Measurements from ENCODE around the gene PTP4A1. TPM values are rescaled to one million over a fixed set of nuclear protein-coding genes. Genes with fewer than 3 reads are reported as not detected.
A peak's percentile ranks its signal among the peaks of the same experiment; 100 is the strongest.

Gene PTP4A1
- total RNA-seq, 1 experiment from 2014 or later: 123 TPM

DNA sequence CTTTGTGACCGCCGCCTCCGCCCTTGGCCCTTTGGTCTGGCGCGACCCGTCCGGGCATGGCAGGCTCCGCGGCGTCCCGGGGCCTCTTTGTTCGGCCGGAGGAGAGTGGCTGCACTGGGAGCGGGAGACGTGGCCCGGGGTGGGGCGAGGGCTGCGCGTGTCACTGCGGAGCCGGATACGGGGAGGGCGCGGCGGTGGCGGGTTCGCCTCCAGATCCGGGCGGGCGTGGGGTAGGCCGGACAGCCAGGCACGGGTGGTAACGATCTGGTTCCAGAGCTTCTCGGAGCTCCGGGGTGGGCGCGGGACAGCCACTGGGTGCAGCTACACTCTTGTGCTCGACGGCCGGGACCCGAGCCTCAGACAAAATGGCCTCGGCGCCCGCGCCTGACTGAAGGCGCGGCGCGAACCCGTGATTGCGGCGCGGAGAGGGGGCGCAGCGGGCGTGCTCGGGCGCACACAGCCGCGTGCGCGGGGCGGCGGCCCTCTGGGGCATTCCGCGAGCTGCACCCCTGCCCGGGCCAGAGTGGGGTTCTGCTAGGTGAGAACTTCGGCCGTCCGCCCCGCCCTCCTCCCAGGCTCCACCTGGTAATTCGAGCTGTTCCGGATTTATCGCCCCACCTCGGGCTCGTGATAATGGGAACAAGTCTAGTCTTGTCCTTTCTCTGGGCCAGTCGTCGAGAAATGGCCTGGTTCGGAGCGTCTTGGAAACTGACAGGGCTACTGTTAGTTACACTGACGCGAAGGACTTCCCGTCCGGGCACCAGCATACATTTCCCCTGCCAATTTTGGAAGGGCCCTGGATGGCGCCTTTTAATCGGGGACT, 1.0 kb downstream of the PTP4A1 start (continued):
- TF ChIP-seq, protein P1, sequence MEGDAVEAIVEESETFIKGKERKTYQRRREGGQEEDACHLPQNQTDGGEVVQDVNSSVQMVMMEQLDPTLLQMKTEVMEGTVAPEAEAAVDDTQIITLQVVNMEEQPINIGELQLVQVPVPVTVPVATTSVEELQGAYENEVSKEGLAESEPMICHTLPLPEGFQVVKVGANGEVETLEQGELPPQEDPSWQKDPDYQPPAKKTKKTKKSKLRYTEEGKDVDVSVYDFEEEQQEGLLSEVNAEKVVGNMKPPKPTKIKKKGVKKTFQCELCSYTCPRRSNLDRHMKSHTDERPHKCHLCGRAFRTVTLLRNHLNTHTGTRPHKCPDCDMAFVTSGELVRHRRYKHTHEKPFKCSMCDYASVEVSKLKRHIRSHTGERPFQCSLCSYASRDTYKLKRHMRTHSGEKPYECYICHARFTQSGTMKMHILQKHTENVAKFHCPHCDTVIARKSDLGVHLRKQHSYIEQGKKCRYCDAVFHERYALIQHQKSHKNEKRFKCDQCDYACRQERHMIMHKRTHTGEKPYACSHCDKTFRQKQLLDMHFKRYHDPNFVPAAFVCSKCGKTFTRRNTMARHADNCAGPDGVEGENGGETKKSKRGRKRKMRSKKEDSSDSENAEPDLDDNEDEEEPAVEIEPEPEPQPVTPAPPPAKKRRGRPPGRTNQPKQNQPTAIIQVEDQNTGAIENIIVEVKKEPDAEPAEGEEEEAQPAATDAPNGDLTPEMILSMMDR (IDR thresholded peaks at IDR 0.05 in 2 of 3, conservative IDR thresholded peaks at IDR 0.05 in 1 of 3; ENCODE audit: borderline replicate concordance in 1 of 3, insufficient read depth in 1 of 3, low read depth in 2 of 3, low read length in 2 of 3): no peak
- peak; percentile 55 for TF ChIP-seq ZFX (IDR thresholded peaks at IDR 0.05)
- TF ChIP-seq RAD21 (IDR thresholded peaks at IDR 0.05; ENCODE audit: low read depth): no peak; the same call in 1 of the 2 replicates

DNA sequence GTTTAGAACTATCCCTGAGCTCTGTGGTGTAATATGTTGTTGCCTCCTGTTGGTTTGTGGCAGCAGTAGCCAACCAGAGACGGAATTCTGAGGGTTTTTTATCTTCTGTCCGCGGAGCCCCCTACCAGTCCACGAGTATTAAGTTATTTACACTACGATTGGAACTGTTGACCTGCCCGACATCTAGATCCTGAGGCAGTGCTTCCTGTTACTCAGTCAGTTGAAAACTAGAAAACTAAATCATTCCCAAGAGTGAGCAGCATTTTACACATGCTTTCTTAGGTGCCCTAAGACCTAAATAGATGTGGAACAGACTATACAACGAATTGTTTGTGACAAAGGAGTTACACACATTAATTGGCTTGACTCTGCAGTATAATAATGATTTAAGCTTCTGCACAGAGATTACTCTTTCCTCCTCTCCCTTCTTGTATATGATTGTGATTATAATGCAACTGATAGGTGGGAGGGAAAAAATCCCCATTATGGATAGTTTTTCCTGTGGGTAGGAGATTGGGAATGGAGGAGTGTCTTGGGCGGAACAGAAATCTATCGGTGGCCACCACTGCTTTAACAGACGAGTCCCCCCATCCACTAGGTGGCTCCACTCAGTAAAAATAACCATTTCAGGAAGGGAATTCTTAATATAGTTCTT, 1.7 kb downstream of the PTP4A1 start:
- TSS peak; percentile 53 for BruUV-seq (replicated peaks)
- peaks cover 66% of the 10 kb centered on the region for H3K79me2 ChIP-seq (ENCODE audit: insufficient read depth, low read length)
- DNase-seq (ENCODE audit: low read depth, low spot score) (peak; percentile 62), ATAC-seq (peak; percentile 23)
- TF ChIP-seq RAD21 (IDR thresholded peaks at IDR 0.05; ENCODE audit: low read depth): peak; percentile 30
- 0 out of 2 replicates have a peak, but pooled peaks have one; percentile 24 for TF ChIP-seq ELF1 (IDR thresholded peaks at IDR 0.05; ENCODE audit: borderline replicate concordance, low read depth)
- TF ChIP-seq TCF7L2 (IDR thresholded peaks at IDR 0.05; ENCODE audit: borderline replicate concordance, extremely low read depth, insufficient read depth, insufficient read length): no peak
- TF ChIP-seq JUND (IDR thresholded peaks at IDR 0.05): no peak
- peak; percentile 5; the same call in 1 of the 2 replicates for TF ChIP-seq FOSL1 (IDR thresholded peaks at IDR 0.05; ENCODE audit: low read depth)
- TF ChIP-seq YY1 (IDR thresholded peaks at IDR 0.05; ENCODE audit: extremely low read depth, insufficient replicate concordance, low read depth, low read length): peak; percentile 57
- TF ChIP-seq EZH2 (IDR thresholded peaks at IDR 0.05): no peak
- TF ChIP-seq SRF (IDR thresholded peaks at IDR 0.05; ENCODE audit: low read depth): peak; percentile 45; the same call in 1 of the 2 replicates
- TF ChIP-seq, protein P1 (IDR thresholded peaks at IDR 0.05 in 2 of 3, conservative IDR thresholded peaks at IDR 0.05 in 1 of 3; ENCODE audit: borderline replicate concordance in 1 of 3, insufficient read depth in 1 of 3, low read depth in 2 of 3, low read length in 2 of 3): peak; percentile 40 to 80 (median 67); a peak in 5 of 6 replicates
- 0 out of 2 replicates have a peak, but pooled peaks have one; percentile 21 for TF ChIP-seq SP1 (IDR thresholded peaks at IDR 0.05; ENCODE audit: low read depth)
- TF ChIP-seq CEBPB (IDR thresholded peaks at IDR 0.05; ENCODE audit: low read depth): peak; percentile 12; the same call in 1 of the 2 replicates
- TF ChIP-seq CBX3 (IDR thresholded peaks at IDR 0.05; ENCODE audit: low read depth): 0 out of 2 replicates have a peak, but pooled peaks have one; percentile 59
- no peak overlapping the region for H2AFZ ChIP-seq (ENCODE audit: low read depth, low read length, poor library complexity, severe bottlenecking)
- peak overlapping the region; percentile 97 for H3K9ac ChIP-seq (ENCODE audit: low read length)
- peaks cover 27 to 31% of the 10 kb centered on the region in 2 experiments for H3K36me3 ChIP-seq (ENCODE audit: control insufficient read depth in 1 of 2, insufficient read depth in 2 of 2, low read length in 2 of 2)
- H3K4me2 ChIP-seq (ENCODE audit: low read length): peak overlapping the region; percentile 90
- peak overlapping the region; percentile 98 for H3K27ac ChIP-seq (ENCODE audit: low read depth, low read length)
- no peaks in the 10 kb centered on the region for H3K27me3 ChIP-seq (ENCODE audit: insufficient read depth, low read length)
- peak overlapping the region; percentile 69 to 79 for H3K4me3 ChIP-seq (replicated peaks in 1 of 2; ENCODE audit: low read depth in 1 of 2, low read length in 2 of 2)
- H3K9me2 ChIP-seq (ENCODE audit: insufficient read depth): no peaks in the 10 kb centered on the region
- H3K9me3 ChIP-seq (ENCODE audit: control insufficient read depth in 1 of 2, insufficient read depth in 1 of 2, low read depth in 1 of 2, low read length in 2 of 2): no peaks in the 10 kb centered on the region
- intact Hi-C loops (cut with micrococcal nuclease): loop anchor here (1.0 to 2.0 kb wide), 2 partner anchors 63 to 221 kb away; no protein-coding TSS in a partner anchor
- CTCF ChIA-PET: interaction anchor here (0.8 to 2.3 kb wide), 3 partner anchors 188 to 229 kb away, joined by 4 to 22 read pairs (median 9); no protein-coding TSS in a partner anchor
- RAD21 ChIA-PET (ENCODE audit: low non-redundant PET in 1 of 2, low total read pairs in 2 of 2, uncharacterized antibody in 2 of 2, unreplicated experiment in 2 of 2): interaction anchor here in 1 of 2 experiments (0.6 to 1.7 kb wide), 2 partner anchors 220 to 222 kb away, joined by 3 read pairs; no protein-coding TSS in a partner anchor
- H4K20me1 ChIP-seq (ENCODE audit: insufficient read depth): peaks cover 39% of the 10 kb centered on the region
- POLR2A ChIA-PET: interaction anchor here (0.8 to 1.6 kb wide), 13 partner anchors 9 to 233 kb away, joined by 3 to 5 read pairs (median 4); partner anchors contain the start of gene PHF3
- peaks cover 12 to 41% of the 10 kb centered on the region in 2 experiments for H3K4me1 ChIP-seq (ENCODE audit: control insufficient read depth in 1 of 2, insufficient read depth in 2 of 2, low read length in 2 of 2)
